ENCODE data around the gene JAG2.

GRCh38 chr14:105116451-105117256 is 51.9 kb downstream of the JAG2 start:
- TF ChIP-seq CTCF (IDR thresholded peaks at IDR 0.05) (no peak), POLR2A (IDR thresholded peaks at IDR 0.05) (no peak)
